ENCODE results near the gene RNPEPL1.

DNA sequence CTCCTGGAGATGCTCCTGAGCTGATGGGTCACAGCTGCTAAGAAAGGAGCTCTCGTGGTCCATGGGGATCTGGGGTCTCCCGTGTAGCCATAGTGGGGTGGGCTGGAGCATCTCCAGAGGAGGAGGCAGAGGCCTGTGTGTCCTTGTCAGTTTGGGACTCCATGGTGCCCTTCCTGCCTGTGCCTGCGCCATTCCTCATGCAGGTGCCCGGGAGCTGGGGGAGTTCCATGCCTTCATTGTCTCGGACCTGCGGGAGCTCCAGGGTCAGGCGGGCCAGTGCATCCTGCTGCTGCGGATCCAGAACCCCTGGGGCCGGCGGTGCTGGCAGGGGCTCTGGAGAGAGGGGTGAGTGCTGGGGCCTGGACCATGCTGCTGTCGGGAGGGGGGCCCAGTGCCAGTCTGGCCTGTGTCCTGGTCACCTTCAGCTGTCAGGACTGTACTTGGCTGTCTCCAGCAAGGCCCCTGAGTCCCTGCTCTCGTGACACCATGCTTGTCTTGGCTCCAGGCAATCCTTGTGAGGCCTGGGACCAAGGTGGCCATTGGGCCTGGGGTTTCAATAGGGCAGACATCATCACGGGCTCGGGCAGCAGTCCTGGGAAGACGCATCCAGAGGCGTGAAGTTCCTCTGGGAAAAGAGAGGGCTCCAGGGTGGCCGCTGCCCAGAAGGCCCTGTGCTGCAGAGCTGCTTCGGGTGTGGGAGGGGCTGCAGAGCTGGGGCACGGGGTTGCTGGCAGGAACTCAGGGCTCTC lies 25.6 kb downstream of the RNPEPL1 start:
- TF ChIP-seq, protein P1, sequence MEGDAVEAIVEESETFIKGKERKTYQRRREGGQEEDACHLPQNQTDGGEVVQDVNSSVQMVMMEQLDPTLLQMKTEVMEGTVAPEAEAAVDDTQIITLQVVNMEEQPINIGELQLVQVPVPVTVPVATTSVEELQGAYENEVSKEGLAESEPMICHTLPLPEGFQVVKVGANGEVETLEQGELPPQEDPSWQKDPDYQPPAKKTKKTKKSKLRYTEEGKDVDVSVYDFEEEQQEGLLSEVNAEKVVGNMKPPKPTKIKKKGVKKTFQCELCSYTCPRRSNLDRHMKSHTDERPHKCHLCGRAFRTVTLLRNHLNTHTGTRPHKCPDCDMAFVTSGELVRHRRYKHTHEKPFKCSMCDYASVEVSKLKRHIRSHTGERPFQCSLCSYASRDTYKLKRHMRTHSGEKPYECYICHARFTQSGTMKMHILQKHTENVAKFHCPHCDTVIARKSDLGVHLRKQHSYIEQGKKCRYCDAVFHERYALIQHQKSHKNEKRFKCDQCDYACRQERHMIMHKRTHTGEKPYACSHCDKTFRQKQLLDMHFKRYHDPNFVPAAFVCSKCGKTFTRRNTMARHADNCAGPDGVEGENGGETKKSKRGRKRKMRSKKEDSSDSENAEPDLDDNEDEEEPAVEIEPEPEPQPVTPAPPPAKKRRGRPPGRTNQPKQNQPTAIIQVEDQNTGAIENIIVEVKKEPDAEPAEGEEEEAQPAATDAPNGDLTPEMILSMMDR (IDR thresholded peaks at IDR 0.05; ENCODE audit: poor library complexity) = no peak
- no peak for TF ChIP-seq EZH2phosphoT487 (IDR thresholded peaks at IDR 0.05; ENCODE audit: low read depth, severe bottlenecking, unreplicated experiment)

All from hepatocyte (in vitro differentiated cells).